ENCODE data around the gene NOL9. TPM values are rescaled to one million over a fixed set of nuclear protein-coding genes. Genes with fewer than 3 reads are reported as not detected.

The NOL9 gene
- total RNA-seq, 1 donor from 2014 or later: 48.0 TPM

DNA sequence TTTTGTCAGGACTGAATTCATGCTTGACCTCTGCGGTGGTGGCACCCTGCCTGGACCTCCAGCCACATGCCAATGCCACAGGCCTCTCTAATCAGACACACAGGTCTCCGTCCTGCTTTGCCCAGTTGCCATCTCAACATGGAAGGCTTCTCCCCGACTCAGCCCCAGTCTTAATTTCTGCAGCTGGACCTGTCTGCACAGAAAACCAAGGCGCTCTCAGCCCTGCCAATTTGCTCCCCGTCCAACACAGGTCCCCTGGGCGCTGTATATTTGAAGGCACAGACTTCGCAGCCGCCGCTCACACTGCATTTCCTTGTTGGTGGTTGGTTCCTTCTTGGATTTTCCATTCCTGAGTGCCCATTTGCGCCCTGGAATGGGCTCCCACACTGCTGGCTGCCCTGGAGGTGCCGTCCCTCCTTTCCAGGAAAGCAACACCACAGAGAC, 34.8 kb downstream of the NOL9 start:
- no peaks in the 10 kb centered on the region for H3K79me2 ChIP-seq (ENCODE audit: low read depth)
- TF ChIP-seq CTCF (IDR thresholded peaks at IDR 0.05): no peak
- no peak for TF ChIP-seq EZH2 (IDR thresholded peaks at IDR 0.05)
- no peak for TF ChIP-seq EZH2phosphoT487 (IDR thresholded peaks at IDR 0.05)
- H3K9me3 ChIP-seq (ENCODE audit: low read depth): no peaks in the 10 kb centered on the region
- peaks cover 40% of the 10 kb centered on the region for H3K4me1 Mint-ChIP-seq
- peak overlapping the region; percentile 39 for H3K4me2 ChIP-seq
- no peak overlapping the region for H3K9ac ChIP-seq
- H3K4me1 ChIP-seq: peaks cover 19% of the 10 kb centered on the region
- peak overlapping the region; percentile 68 for H3K27ac ChIP-seq
- H3F3A ChIP-seq (ENCODE audit: low read depth): peaks cover 39% of the 10 kb centered on the region
- peaks cover 14% of the 10 kb centered on the region for H4K20me1 ChIP-seq (ENCODE audit: low read depth)
- no peaks in the 10 kb centered on the region for H3K27me3 Mint-ChIP-seq (ENCODE audit: insufficient read depth, low read depth)
- H3K9me3 Mint-ChIP-seq: no peaks in the 10 kb centered on the region
- H3K36me3 Mint-ChIP-seq: no peaks in the 10 kb centered on the region
- DNase-seq (ENCODE audit: low spot score): no peak
- peak overlapping the region; percentile 26 for H2AFZ ChIP-seq (replicated peaks)
- H3K27ac Mint-ChIP-seq: peak overlapping the region; percentile 94
- H3K36me3 ChIP-seq: no peaks in the 10 kb centered on the region
- H3K4me3 Mint-ChIP-seq: peak overlapping the region; percentile 5
- no peak overlapping the region for H3K4me3 ChIP-seq
- no peaks in the 10 kb centered on the region for H3K27me3 ChIP-seq

- H3K9me3 Mint-ChIP-seq: no peaks in the 10 kb centered on the region
- Histone ChIP-seq H3K9me3 (ENCODE audit: low read depth) (no peaks in the 10 kb centered on the region), H2AFZ (replicated peaks) (no peak overlapping the region), H4K20me1 (ENCODE audit: low read depth) (peaks cover 6% of the 10 kb centered on the region), H3K4me1 (peaks cover 26% of the 10 kb centered on the region), H3K9ac (no peak overlapping the region), H3K27ac (no peak overlapping the region), H3K4me2 (no peak overlapping the region), H3K27me3 (no peaks in the 10 kb centered on the region), H3K4me3 (no peak overlapping the region), H3K79me2 (ENCODE audit: low read depth) (no peaks in the 10 kb centered on the region), H3K36me3 (no peaks in the 10 kb centered on the region), H3F3A (ENCODE audit: low read depth) (peaks cover 29% of the 10 kb centered on the region)
- peaks cover 36% of the 10 kb centered on the region for H3K4me1 Mint-ChIP-seq
- no peaks in the 10 kb centered on the region for H3K36me3 Mint-ChIP-seq
- no peak for DNase-seq (ENCODE audit: low spot score)
- H3K4me3 Mint-ChIP-seq: peak overlapping the region; percentile 18
- no peaks in the 10 kb centered on the region for H3K27me3 Mint-ChIP-seq (ENCODE audit: insufficient read depth, low read depth)
- H3K27ac Mint-ChIP-seq: peak overlapping the region; percentile 42
- no peak for TF ChIP-seq EZH2 (IDR thresholded peaks at IDR 0.05)
- TF ChIP-seq CTCF (IDR thresholded peaks at IDR 0.05): no peak
- no peak for TF ChIP-seq EZH2phosphoT487 (IDR thresholded peaks at IDR 0.05)
Measured at GRCh38 chr1:6517435-6517851, 36.9 kb downstream of the NOL9 start.

DNA sequence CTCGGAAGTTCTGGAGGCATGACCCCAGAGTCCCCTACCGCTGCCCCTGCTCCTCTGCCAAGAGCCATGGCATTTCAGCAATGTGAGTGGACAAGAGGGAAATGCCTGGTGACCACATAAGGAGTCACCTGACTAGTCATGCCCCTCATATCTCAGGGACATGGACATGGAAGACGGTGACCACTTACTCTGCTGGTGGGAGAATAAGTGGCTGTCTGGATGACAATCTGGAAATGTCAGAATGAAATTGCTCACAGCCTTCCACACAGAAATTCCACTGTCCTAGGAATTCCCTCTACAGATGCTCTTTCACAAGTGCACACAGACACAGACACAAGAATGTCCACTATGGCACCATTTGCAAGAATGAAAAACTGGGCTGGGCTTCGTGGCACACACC, 38.5 kb downstream of the NOL9 start:
- H3K27me3 ChIP-seq: no peaks in the 10 kb centered on the region
- H3K36me3 Mint-ChIP-seq: no peaks in the 10 kb centered on the region
- no peak overlapping the region for H3K27ac ChIP-seq
- H3K36me3 ChIP-seq: no peaks in the 10 kb centered on the region
- H3F3A ChIP-seq (ENCODE audit: low read depth): peaks cover 18% of the 10 kb centered on the region
- no peak overlapping the region for H3K4me2 ChIP-seq
- H3K27me3 Mint-ChIP-seq (ENCODE audit: insufficient read depth, low read depth): no peaks in the 10 kb centered on the region
- H3K4me1 Mint-ChIP-seq: peaks cover 29% of the 10 kb centered on the region
- TF ChIP-seq EZH2phosphoT487 (IDR thresholded peaks at IDR 0.05) (no peak), EZH2 (IDR thresholded peaks at IDR 0.05) (no peak), CTCF (IDR thresholded peaks at IDR 0.05) (no peak)
- no peak overlapping the region for H3K9ac ChIP-seq
- H3K79me2 ChIP-seq (ENCODE audit: low read depth): no peaks in the 10 kb centered on the region
- no peaks in the 10 kb centered on the region for H3K9me3 ChIP-seq (ENCODE audit: low read depth)
- H3K4me3 Mint-ChIP-seq: no peak overlapping the region
- H3K9me3 Mint-ChIP-seq: no peaks in the 10 kb centered on the region
- no peak overlapping the region for H3K27ac Mint-ChIP-seq
- H2AFZ ChIP-seq (replicated peaks): no peak overlapping the region
- DNase-seq (ENCODE audit: low spot score): no peak
- H4K20me1 ChIP-seq (ENCODE audit: low read depth): peaks cover 6% of the 10 kb centered on the region
- H3K4me1 ChIP-seq: peaks cover 25% of the 10 kb centered on the region
- no peak overlapping the region for H3K4me3 ChIP-seq

Measured in neural progenitor cell (in vitro differentiated cells).